Fibroblast of villous mesenchyme (primary cell): ENCODE data around the gene TMEM232. TPM values are rescaled to one million over a fixed set of nuclear protein-coding genes. Genes with fewer than 3 reads are reported as not detected.

Experiments used
- DNase-seq: peaks from one replicate; pipeline ENCODE4 v3.0.0-alpha.2; 2010; ENCODE audit warnings: low read depth
- H3K4me3 ChIP-seq: 2 replicates; pipeline ENCODE4 v1.5.1; 2011; ENCODE audit warnings: low read depth, mild to moderate bottlenecking, low read length
- CTCF ChIP-seq: IDR thresholded peaks from 2 replicates; pipeline ENCODE4 v1.5.1; 2012; ENCODE audit warnings: low read depth, mild to moderate bottlenecking, low read length; ENCODE audit not compliant: insufficient read depth
- total RNA-seq: library from RNA; depleted of rRNA; stranded (reverse); fragments of >200 nt; gene quantifications from 2 replicates; pipeline ENCODE4 v1.2.3, GENCODE V29; 2012

Gene TMEM232
- total RNA-seq, 1 donor, result 1.3 TPM

- no peak for TF ChIP-seq CTCF
- DNase-seq, result no peak
- H3K4me3 ChIP-seq, result no peak overlapping the region
Observed at GRCh38 chr5:110507972-110508371, 218.5 kb downstream of the TMEM232 start.

GRCh38 chr5:110506378-110506777, 220.1 kb downstream of the TMEM232 start:
- no peak for TF ChIP-seq CTCF
- no peak overlapping the region for H3K4me3 ChIP-seq
- no peak for DNase-seq

GRCh38 chr5:110496276-110496675, 230.2 kb downstream of the TMEM232 start:
- no peak for TF ChIP-seq CTCF
- no peak for DNase-seq
- no peak overlapping the region for H3K4me3 ChIP-seq

- no peak overlapping the region for H3K4me3 ChIP-seq
- no peak for TF ChIP-seq CTCF
- DNase-seq, result no peak
Observed at GRCh38 chr5:110492446-110492845, 234.0 kb downstream of the TMEM232 start.

GRCh38 chr5:110478895-110479294, 247.6 kb downstream of the TMEM232 start:
- DNase-seq, result peak; percentile 82
- H3K4me3 ChIP-seq, result no peak overlapping the region
- TF ChIP-seq CTCF, result no peak

- DNase-seq, result no peak
- TF ChIP-seq CTCF, result no peak
- no peak overlapping the region for H3K4me3 ChIP-seq
Observed at GRCh38 chr5:110477911-110478310, 248.6 kb downstream of the TMEM232 start.

GRCh38 chr5:110476164-110476563, 250.3 kb downstream of the TMEM232 start:
- TF ChIP-seq CTCF, result no peak
- no peak for DNase-seq
- H3K4me3 ChIP-seq, result no peak overlapping the region
